HepG2 (cell line): ENCODE results near the gene ANKRD12. TPM values are rescaled to one million over a fixed set of nuclear protein-coding genes. Genes with fewer than 3 reads are reported as not detected.

Experiments
- ARID3A ChIP-seq: IDR thresholded peaks from 2 replicates; pipeline ENCODE4 v1.6.1; 2012; ENCODE audit warnings: low read depth, low read length, improper control_type of control experiment
- CHD2 ChIP-seq: IDR thresholded peaks from 2 replicates; pipeline ENCODE4 v1.6.1; 2011; ENCODE audit warnings: low read depth, low read length, improper control_type of control experiment
- E2F2 ChIP-seq: sonication (generic); formaldehyde crosslinking; IDR thresholded peaks from 2 replicates; pipeline ENCODE4 v1.4.0; 2020; ENCODE audit warnings: missing genetic modification reagents, borderline replicate concordance
- FOSL1 ChIP-seq: sonication (generic); formaldehyde crosslinking; IDR thresholded peaks from 2 replicates; pipeline ENCODE4 v1.9.0; 2021; ENCODE audit warnings: missing genetic modification reagents, borderline replicate concordance
- FOXO1 ChIP-seq: sonication (generic); formaldehyde crosslinking; IDR thresholded peaks from 2 replicates; pipeline ENCODE4 v1.4.0; 2020; ENCODE audit warnings: missing genetic modification reagents
- GLI4 ChIP-seq: sonication (generic); formaldehyde crosslinking; IDR thresholded peaks from 2 replicates; pipeline ENCODE4 v1.5.1; 2020; ENCODE audit warnings: missing genetic modification reagents, mild to moderate bottlenecking, moderate library complexity, borderline replicate concordance
- HDAC6 ChIP-seq: fragments of 200-600 bp; sonication (generic); IDR thresholded peaks from 2 replicates; pipeline ENCODE4 v1.7.0; 2017; ENCODE audit warnings: mild to moderate bottlenecking, antibody characterized with exemption, low read length, low read depth
- LCORL ChIP-seq, 2 experiments: fragments of 450-650 bp in 1 of 2; sonication (generic) in 1 of 2; formaldehyde crosslinking in 1 of 2; IDR thresholded peaks; 2 replicates each; pipeline versions ENCODE4 v1.5.0 to v1.6.1; 2017 to 2020; ENCODE audit warnings: antibody characterized with exemption in 1 of 2, missing genetic modification reagents in 1 of 2
- PAF1 ChIP-seq: IDR thresholded peaks from 2 replicates; pipeline ENCODE4 v1.6.1; 2016; ENCODE audit warnings: missing genetic modification reagents, missing compliant biosample characterization
- TBL1XR1 ChIP-seq: fragments of 150-350 bp; IDR thresholded peaks from 2 replicates; pipeline ENCODE4 v1.6.1; 2014; ENCODE audit warnings: borderline replicate concordance, low read length; ENCODE audit not compliant: partially characterized antibody
- TBX2 ChIP-seq: sonication (generic); formaldehyde crosslinking; IDR thresholded peaks from 2 replicates; pipeline ENCODE4 v1.5.0; 2020; ENCODE audit warnings: missing genetic modification reagents, mild to moderate bottlenecking, borderline replicate concordance
- TMF1 ChIP-seq: sonication (generic); formaldehyde crosslinking; IDR thresholded peaks from 2 replicates; pipeline ENCODE4 v1.8.1; 2022; ENCODE audit warnings: low read depth, missing genetic modification reagents
- TRIM22 ChIP-seq: fragments of 450-650 bp; IDR thresholded peaks from 2 replicates; pipeline ENCODE4 v1.6.1; 2017
- ZBTB33 ChIP-seq: sonication (generic); formaldehyde crosslinking; IDR thresholded peaks from 2 replicates; pipeline ENCODE4 v1.4.0; 2020; ENCODE audit warnings: missing genetic modification reagents
- ZFP37 ChIP-seq: sonication (generic); formaldehyde crosslinking; IDR thresholded peaks from 2 replicates; pipeline ENCODE4 v1.4.0; 2020; ENCODE audit warnings: missing genetic modification reagents, borderline replicate concordance
- ZNF20 ChIP-seq: sonication (generic); formaldehyde crosslinking; IDR thresholded peaks from 2 replicates; pipeline ENCODE4 v1.4.0; 2020; ENCODE audit warnings: mild to moderate bottlenecking, moderate library complexity, missing genetic modification reagents
- ZNF331 ChIP-seq: sonication (generic); formaldehyde crosslinking; IDR thresholded peaks from 2 replicates; pipeline ENCODE4 v1.4.0; 2020; ENCODE audit warnings: missing genetic modification reagents
- ZNF335 ChIP-seq: sonication (generic); formaldehyde crosslinking; IDR thresholded peaks from 2 replicates; pipeline ENCODE4 v1.4.0; 2020; ENCODE audit warnings: missing genetic modification reagents
- ZNF33B ChIP-seq: sonication (generic); formaldehyde crosslinking; IDR thresholded peaks from 2 replicates; pipeline ENCODE4 v1.5.1; 2020; ENCODE audit warnings: mild to moderate bottlenecking, missing genetic modification reagents
- ZNF382 ChIP-seq: sonication (generic); formaldehyde crosslinking; IDR thresholded peaks from 2 replicates; pipeline ENCODE4 v1.5.0; 2020; ENCODE audit warnings: missing genetic modification reagents, mild to moderate bottlenecking, borderline replicate concordance
- ZNF570 ChIP-seq: sonication (generic); formaldehyde crosslinking; IDR thresholded peaks from 2 replicates; pipeline ENCODE4 v1.4.0; 2020; ENCODE audit warnings: mild to moderate bottlenecking, missing genetic modification reagents, borderline replicate concordance
- ZNF644 ChIP-seq: IDR thresholded peaks from 2 replicates; pipeline ENCODE4 v1.6.1; 2016; ENCODE audit warnings: low read depth
- polyA plus RNA-seq, 8 experiments: library from polyadenylated mRNA; depleted of rRNA in 3 of 8; stranded (reverse) in 7 of 8; unstranded in 1 of 8; fragments of >200 nt; fragmentation: Illumina TruSeq in 4 of 8; extraction: Trizol in 4 of 8; gene quantifications; 2 replicates each; pipeline versions ENCODE4 v1.2.1 to v1.2.3, GENCODE V29; 2011 to 2016; ENCODE audit warnings: low read depth in 4 of 8, missing spikeins in 1 of 8, mixed read lengths in 1 of 8; ENCODE audit not compliant: insufficient read depth in 1 of 8
- total RNA-seq, 5 experiments: library from RNA; depleted of rRNA; stranded (reverse); fragments of >200 nt; fragmentation: Illumina TruSeq; extraction: Trizol; gene quantifications; 2 replicates each; pipeline ENCODE4 v1.2.3, GENCODE V29; 2016; ENCODE audit warnings: low read depth in 1 of 5

The ANKRD12 gene
- total and polyA plus RNA-seq, 2 of the 13 experiments (the other 11 are each of a cell fraction or from before 2014, with no cell fraction given), result 6.0 to 23.2 TPM

GRCh38 chr18:9102508-9103375 is 33.8 kb upstream of the ANKRD12 start, which contains the start of gene NDUFV2 (continued):
- TF ChIP-seq ZNF570 (CRISPR knock-in tag), result no peak
- no peak for TF ChIP-seq ZBTB33 (CRISPR knock-in tag)
- no peak for TF ChIP-seq ZNF33B (CRISPR knock-in tag)
- TF ChIP-seq TBL1XR1, result peak; percentile 50
- TF ChIP-seq TBX2 (CRISPR knock-in tag), result peak; percentile 70
- no peak for TF ChIP-seq FOSL1
- TF ChIP-seq ZNF644 (CRISPR knock-in tag), result peak; percentile 26; the same call in 1 of the 2 replicates
- TF ChIP-seq ZNF382 (CRISPR knock-in tag), result no peak
- TF ChIP-seq ZNF335 (CRISPR knock-in tag), result no peak
- 0 out of 2 replicates have a peak, but pooled peaks have one; percentile 74 for TF ChIP-seq TMF1
- TF ChIP-seq PAF1 (CRISPR knock-in tag), result no peak
- TF ChIP-seq ZFP37, result no peak; the same call in 1 of the 2 replicates
- no peak for TF ChIP-seq HDAC6
- peak; percentile 28; the same call in 1 of the 2 replicates for TF ChIP-seq FOXO1 (CRISPR knock-in tag)
- TF ChIP-seq ARID3A, result no peak
- TF ChIP-seq ZNF331 (CRISPR knock-in tag), result peak; percentile 45; the same call in 1 of the 2 replicates
- TF ChIP-seq ZNF20 (CRISPR knock-in tag), result no peak
- no peak for TF ChIP-seq E2F2 (CRISPR knock-in tag)
- no peak for TF ChIP-seq GLI4
- TF ChIP-seq LCORL (IDR thresholded peaks at IDR 0.05), result 0 out of 2 replicates have a peak, but pooled peaks have one; percentile 7
- peak; percentile 60 for TF ChIP-seq LCORL (CRISPR knock-in tag; IDR thresholded peaks at IDR 0.05)
- no peak for TF ChIP-seq TRIM22
- TF ChIP-seq CHD2, result peak; percentile 76
